Trophoblast cell (in vitro differentiated cells and primary cell): ENCODE results near the gene ANO10.

Source experiments
- DNase-seq, 2 donors: peaks; one replicate each; pipeline ENCODE4 v3.0.0-alpha.2; 2016
- H2AFZ ChIP-seq: 2 replicates; pipeline ENCODE4 v1.6.1; 2013; ENCODE audit warnings: low read length, moderate library complexity, mild to moderate bottlenecking; ENCODE audit not compliant: insufficient read depth, poor library complexity
- H2AK5ac ChIP-seq: 2 replicates; pipeline ENCODE4 v1.6.1; 2013; ENCODE audit warnings: mild to moderate bottlenecking, low read length
- H2BK120ac ChIP-seq: 2 replicates; pipeline ENCODE4 v1.6.1; 2013; ENCODE audit warnings: low read length, mild to moderate bottlenecking, moderate library complexity; ENCODE audit not compliant: insufficient read depth, poor library complexity
- H2BK12ac ChIP-seq: 2 replicates; pipeline ENCODE4 v1.6.1; 2013; ENCODE audit warnings: mild to moderate bottlenecking, low read length, moderate library complexity
- H2BK5ac ChIP-seq: 2 replicates; pipeline ENCODE4 v1.6.1; 2013; ENCODE audit warnings: low read length, low read depth, moderate library complexity, mild to moderate bottlenecking; ENCODE audit not compliant: poor library complexity
- H3K14ac ChIP-seq: 2 replicates; pipeline ENCODE4 v1.6.1; 2013; ENCODE audit warnings: mild to moderate bottlenecking, low read length
- H3K18ac ChIP-seq: 2 replicates; pipeline ENCODE4 v1.6.1; 2013; ENCODE audit warnings: mild to moderate bottlenecking, low read length
- H3K23ac ChIP-seq: 2 replicates; pipeline ENCODE4 v1.6.1; 2013; ENCODE audit warnings: low read length
- H3K27ac ChIP-seq: 2 replicates; pipeline ENCODE4 v1.5.1; 2013; ENCODE audit warnings: low read depth, mild to moderate bottlenecking, inconsistent platforms, low read length, moderate library complexity
- H3K27me3 ChIP-seq: 2 replicates; pipeline ENCODE4 v1.6.1; 2013; ENCODE audit warnings: inconsistent platforms, mild to moderate bottlenecking, low read length, moderate library complexity; ENCODE audit not compliant: insufficient read depth
- H3K36me3 ChIP-seq, 2 experiments: 1 replicate in 1 of 2; 2 replicates in 1 of 2; pipeline ENCODE4 v1.6.1; 2013; ENCODE audit warnings: low read length in 2 of 2, mild to moderate bottlenecking in 2 of 2, moderate library complexity in 1 of 2; ENCODE audit not compliant: insufficient read depth in 2 of 2, control insufficient read depth in 1 of 2
- H3K4ac ChIP-seq: 2 replicates; pipeline ENCODE4 v1.6.1; 2013; ENCODE audit warnings: low read depth, mild to moderate bottlenecking, low read length, moderate library complexity
- H3K4me1 ChIP-seq, 2 experiments: 1 replicate in 1 of 2; 2 replicates in 1 of 2; pipeline ENCODE4 v1.6.1; 2013; ENCODE audit warnings: low read length in 2 of 2, mild to moderate bottlenecking in 2 of 2, moderate library complexity in 1 of 2; ENCODE audit not compliant: insufficient read depth in 2 of 2, control insufficient read depth in 1 of 2
- H3K4me2 ChIP-seq: 2 replicates; pipeline ENCODE4 v1.6.1; 2013; ENCODE audit warnings: inconsistent platforms, mild to moderate bottlenecking, low read length, moderate library complexity
- H3K4me3 ChIP-seq: 2 replicates; pipeline ENCODE4 v1.5.1; 2013; ENCODE audit warnings: mild to moderate bottlenecking, low read depth, low read length, inconsistent platforms
- H3K79me1 ChIP-seq: one replicate; pipeline ENCODE4 v1.6.1; 2013; ENCODE audit warnings: low read length
- H3K79me2 ChIP-seq: 2 replicates; pipeline ENCODE4 v1.6.1; 2013; ENCODE audit warnings: low read length, mild to moderate bottlenecking; ENCODE audit not compliant: control insufficient read depth, insufficient read depth, poor library complexity
- H3K9ac ChIP-seq: 2 replicates; pipeline ENCODE4 v1.6.1; 2013; ENCODE audit warnings: mild to moderate bottlenecking, low read length
- H3K9me3 ChIP-seq: 2 replicates; pipeline ENCODE4 v1.6.1; 2013; ENCODE audit warnings: low read depth, mild to moderate bottlenecking, control low read depth, inconsistent platforms, low read length; ENCODE audit not compliant: insufficient read depth
- H4K12ac ChIP-seq: 2 replicates; pipeline ENCODE4 v1.6.1; 2013; ENCODE audit warnings: low read depth, mild to moderate bottlenecking, low read length, moderate library complexity
- H4K8ac ChIP-seq: 2 replicates; pipeline ENCODE4 v1.6.1; 2013; ENCODE audit warnings: low read depth, mild to moderate bottlenecking, low read length, moderate library complexity
- H4K91ac ChIP-seq: one replicate; pipeline ENCODE4 v1.6.1; 2013; ENCODE audit warnings: low read depth, mild to moderate bottlenecking, low read length, moderate library complexity
- WGBS: extraction: QIAGEN DNeasy Blood & Tissue Kit; methylation state at CpG from one replicate; pipeline ENCODE4 v1.1.7; 2013; ENCODE audit warnings: missing lambda C conversion rate; ENCODE audit not compliant: insufficient read length, insufficient coverage; ENCODE audit errors: extremely low coverage; 5-methylcytosine and 5-hydroxymethylcytosine counted together

ANO10 gene

DNA sequence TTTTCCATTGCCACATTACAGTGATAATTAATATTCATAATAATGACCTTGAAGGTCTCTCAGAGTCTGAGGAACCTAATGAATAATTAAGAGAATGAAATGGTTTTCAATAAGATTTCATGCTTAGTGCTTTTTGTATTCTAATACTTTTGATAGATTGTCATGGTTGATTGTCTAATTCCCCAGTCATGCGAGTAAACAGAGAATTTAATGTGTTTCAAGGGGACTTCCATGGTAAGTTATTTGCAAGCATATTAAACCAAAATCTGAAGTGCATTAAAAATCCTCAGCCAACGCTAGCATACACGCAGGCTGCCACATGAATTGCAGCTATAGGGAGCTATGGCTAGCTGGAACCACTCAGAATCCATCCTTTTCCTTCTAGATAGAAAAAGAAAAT, 18.9 kb upstream of the ANO10 start:
- H3K79me2 ChIP-seq = no peaks in the 10 kb centered on the region
- H2AK5ac ChIP-seq = no peak overlapping the region
- no peaks in the 10 kb centered on the region for H3K79me1 ChIP-seq
- H3K9ac ChIP-seq = no peak overlapping the region
- H3K36me3 ChIP-seq = no peaks in the 10 kb centered on the region
- H3K4ac ChIP-seq = no peak overlapping the region
- H3K14ac ChIP-seq = no peak overlapping the region
- no peak overlapping the region for H2BK120ac ChIP-seq
- no peak overlapping the region for H2BK5ac ChIP-seq
- no peak overlapping the region for H4K8ac ChIP-seq
- H2AFZ ChIP-seq = no peak overlapping the region
- no peaks in the 10 kb centered on the region for H3K9me3 ChIP-seq
- no peak for DNase-seq
- no peaks in the 10 kb centered on the region for H3K27me3 ChIP-seq
- no peak overlapping the region for H3K27ac ChIP-seq
- H4K91ac ChIP-seq = no peak overlapping the region
- H3K4me2 ChIP-seq = no peak overlapping the region
- H3K18ac ChIP-seq = no peak overlapping the region
- no peak overlapping the region for H3K4me3 ChIP-seq
- H3K4me1 ChIP-seq = peaks cover 5 to 6% of the 10 kb centered on the region in 2 experiments
- no peak overlapping the region for H4K12ac ChIP-seq
- H3K23ac ChIP-seq = no peak overlapping the region
- no peak overlapping the region for H2BK12ac ChIP-seq
- no CpG with 5 or more reads among the region's 3 CpGs for WGBS

DNA sequence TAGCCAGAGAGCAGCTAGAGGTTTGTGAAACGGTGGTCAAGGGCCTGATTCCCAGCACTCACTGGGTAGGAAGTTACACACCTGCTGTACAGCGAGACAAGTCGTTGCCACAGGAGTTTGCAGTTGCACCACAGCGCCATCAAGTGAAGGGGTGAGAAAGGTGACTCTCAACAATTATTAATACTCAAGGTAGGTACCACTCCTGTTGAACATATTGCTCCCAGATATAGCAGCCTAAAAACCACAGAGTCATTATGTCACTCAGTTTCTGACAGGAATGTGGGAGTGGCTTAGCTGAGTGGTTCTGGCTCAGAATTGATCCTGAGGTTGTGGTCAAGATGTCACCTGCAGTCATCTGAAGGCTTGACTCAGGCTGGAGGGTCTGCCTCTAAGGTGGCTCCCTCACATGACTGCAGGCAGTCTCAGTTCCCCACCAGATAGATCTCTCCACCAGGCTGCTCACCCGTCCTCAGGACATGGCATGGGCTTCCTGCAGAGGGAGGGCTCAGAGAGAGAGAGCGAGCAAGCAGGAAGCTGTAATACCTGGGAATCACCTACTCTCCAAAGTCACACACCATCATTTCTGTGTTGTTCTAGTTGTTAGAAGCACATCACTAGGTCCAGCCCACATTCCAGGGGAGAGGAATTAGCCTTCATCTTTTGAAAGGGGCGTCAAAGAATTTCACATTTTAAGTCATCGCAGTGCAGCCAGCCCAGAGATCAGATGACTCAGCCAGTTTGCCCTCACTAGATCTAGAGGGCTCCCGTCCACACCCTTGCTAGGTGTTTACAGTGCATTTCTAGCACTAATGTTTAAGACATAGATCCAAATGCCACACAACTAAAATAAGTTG, 17.0 kb upstream of the ANO10 start:
- no peaks in the 10 kb centered on the region for H3K27me3 ChIP-seq
- no peak overlapping the region for H3K9ac ChIP-seq
- no peak overlapping the region for H3K18ac ChIP-seq
- no CpG with 5 or more reads among the region's 9 CpGs for WGBS
- no peak overlapping the region for H3K23ac ChIP-seq
- H2BK12ac ChIP-seq = peak overlapping the region; percentile 16
- peak; percentile 7 to 47 for DNase-seq
- H3K79me1 ChIP-seq = no peaks in the 10 kb centered on the region
- no peak overlapping the region for H3K14ac ChIP-seq
- H3K27ac ChIP-seq = no peak overlapping the region
- no peak overlapping the region for H3K4ac ChIP-seq
- H3K36me3 ChIP-seq = no peaks in the 10 kb centered on the region
- no peak overlapping the region for H2AK5ac ChIP-seq
- H3K9me3 ChIP-seq = no peaks in the 10 kb centered on the region
- H2BK120ac ChIP-seq = no peak overlapping the region
- H3K4me2 ChIP-seq = peak overlapping the region; percentile 23
- peak overlapping the region; percentile 50 for H2AFZ ChIP-seq
- H4K8ac ChIP-seq = peak overlapping the region; percentile 51
- H3K4me1 ChIP-seq = peaks cover 3 to 5% of the 10 kb centered on the region in 2 experiments
- no peak overlapping the region for H2BK5ac ChIP-seq
- no peak overlapping the region for H4K91ac ChIP-seq
- no peak overlapping the region for H4K12ac ChIP-seq
- no peak overlapping the region for H3K4me3 ChIP-seq
- no peaks in the 10 kb centered on the region for H3K79me2 ChIP-seq

DNA sequence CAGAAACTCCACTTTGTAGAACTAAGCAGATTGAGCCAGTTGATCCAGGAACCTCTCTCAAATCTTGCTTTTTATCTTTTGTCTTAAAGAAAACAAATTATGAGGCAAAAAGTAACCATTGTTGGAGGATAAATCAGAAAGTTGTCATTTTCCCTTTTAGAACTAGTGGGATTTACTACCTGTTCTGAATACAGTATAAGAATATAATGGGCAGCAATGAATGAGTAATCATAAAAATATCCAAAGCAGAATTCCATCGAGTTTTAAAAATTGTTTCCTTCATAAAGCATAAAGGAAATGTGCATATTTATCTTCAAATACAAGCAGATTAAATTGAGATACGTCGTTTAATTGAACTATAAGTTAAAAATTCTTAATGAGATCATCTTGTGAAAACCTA, 15.9 kb upstream of the ANO10 start:
- Histone ChIP-seq H3K27ac (no peak overlapping the region), H3K9ac (no peak overlapping the region)
- no CpG with 5 or more reads among the region's 3 CpGs for WGBS

DNA sequence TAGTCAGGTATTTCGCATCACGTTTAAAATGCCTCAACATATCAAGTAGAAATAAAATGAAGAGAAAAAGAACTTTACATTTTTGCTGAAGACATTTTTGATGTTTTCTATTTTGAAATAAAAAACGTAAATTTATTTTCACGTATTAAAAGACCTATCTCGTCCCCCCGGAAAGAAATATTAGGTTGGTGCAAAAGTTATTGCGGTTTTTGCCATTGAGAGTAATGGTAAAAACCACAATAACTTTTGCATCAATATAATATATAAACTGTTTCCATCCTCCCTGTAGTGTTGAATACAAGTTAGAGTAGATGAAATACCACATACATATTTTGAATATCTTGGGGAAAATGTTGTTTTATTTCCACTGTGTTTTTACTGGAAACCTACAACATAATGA, 11.2 kb upstream of the ANO10 start:
- Histone ChIP-seq H4K8ac (no peak overlapping the region), H3K4ac (no peak overlapping the region), H2BK120ac (no peak overlapping the region), H3K4me3 (no peak overlapping the region), H3K14ac (no peak overlapping the region), H3K4me2 (no peak overlapping the region), H2AK5ac (no peak overlapping the region), H3K4me1 (no peaks in the 10 kb centered on the region), H3K27ac (no peak overlapping the region), H2BK5ac (no peak overlapping the region), H3K18ac (no peak overlapping the region), H3K27me3 (no peaks in the 10 kb centered on the region), H2AFZ (no peak overlapping the region), H4K12ac (no peak overlapping the region), H3K9me3 (no peaks in the 10 kb centered on the region), H4K91ac (no peak overlapping the region), H3K79me1 (no peaks in the 10 kb centered on the region), H3K36me3 (no peaks in the 10 kb centered on the region), H2BK12ac (no peak overlapping the region), H3K23ac (no peak overlapping the region), H3K9ac (no peak overlapping the region), H3K79me2 (no peaks in the 10 kb centered on the region)
- no CpG with 5 or more reads among the region's 7 CpGs for WGBS
- DNase-seq = no peak

More for the DNA sequence above, 15.9 kb upstream of the ANO10 start:
- no peak overlapping the region for H2AK5ac ChIP-seq
- H3K9me3 ChIP-seq = no peaks in the 10 kb centered on the region
- H3K4me3 ChIP-seq = no peak overlapping the region
- H3K27me3 ChIP-seq = no peaks in the 10 kb centered on the region
- no peaks in the 10 kb centered on the region for H3K79me2 ChIP-seq
- no peak overlapping the region for H3K4me2 ChIP-seq
- no peak overlapping the region for H4K8ac ChIP-seq
- H3K79me1 ChIP-seq = no peaks in the 10 kb centered on the region
- H3K18ac ChIP-seq = no peak overlapping the region
- H3K14ac ChIP-seq = no peak overlapping the region
- DNase-seq = no peak
- no peaks in the 10 kb centered on the region for H3K36me3 ChIP-seq
- no peak overlapping the region for H2AFZ ChIP-seq
- no peak overlapping the region for H4K12ac ChIP-seq
- no peak overlapping the region for H2BK120ac ChIP-seq
- peaks cover 3 to 5% of the 10 kb centered on the region in 2 experiments for H3K4me1 ChIP-seq
- H4K91ac ChIP-seq = no peak overlapping the region
- no peak overlapping the region for H3K23ac ChIP-seq
- H3K4ac ChIP-seq = no peak overlapping the region
- no peak overlapping the region for H2BK5ac ChIP-seq
- H2BK12ac ChIP-seq = no peak overlapping the region
